ENCODE data around the gene GTF2A1.

The GTF2A1 gene

DNA sequence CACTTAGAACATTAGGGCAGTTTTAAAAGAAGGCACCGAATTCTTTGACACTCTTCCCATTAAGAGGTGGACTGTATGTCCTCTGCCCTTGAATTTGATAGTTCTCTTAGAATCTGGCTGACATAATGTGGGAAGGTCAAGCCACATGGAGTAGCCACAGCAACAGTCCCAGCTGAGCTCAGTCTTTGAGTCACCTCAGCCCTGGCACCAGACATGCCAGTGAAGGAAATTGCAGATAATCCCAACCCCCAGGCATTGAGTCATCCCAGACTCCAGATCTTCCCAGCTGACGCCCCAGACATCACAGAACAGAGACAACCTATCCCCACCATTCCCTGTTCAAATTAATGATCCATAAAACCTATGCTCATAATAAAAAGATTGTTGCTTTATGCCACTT, 83.4 kb downstream of the GTF2A1 start:
- peak; percentile 75 for DNase-seq (ENCODE audit: low read depth, low spot score)

DNA sequence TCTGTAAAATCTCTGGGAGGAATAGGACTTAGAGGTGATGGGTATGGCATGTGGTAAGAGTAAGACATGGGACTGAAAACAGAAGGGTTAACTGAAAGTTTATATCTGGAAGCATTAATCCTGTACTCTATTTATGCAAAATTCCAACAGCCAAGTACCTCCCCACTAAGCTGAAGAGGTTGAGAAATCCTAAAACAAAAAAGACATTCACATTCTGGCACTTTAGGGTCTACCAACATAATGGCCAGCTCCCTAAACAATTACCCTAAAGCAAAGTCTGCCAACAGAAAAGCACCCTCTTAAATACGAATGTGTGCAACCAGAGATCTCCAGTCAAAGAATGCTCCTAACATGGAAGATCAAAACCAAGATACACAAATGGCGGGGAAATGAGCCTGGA, 87.4 kb downstream of the GTF2A1 start:
- no peak for DNase-seq (ENCODE audit: low read depth, low spot score)

DNA sequence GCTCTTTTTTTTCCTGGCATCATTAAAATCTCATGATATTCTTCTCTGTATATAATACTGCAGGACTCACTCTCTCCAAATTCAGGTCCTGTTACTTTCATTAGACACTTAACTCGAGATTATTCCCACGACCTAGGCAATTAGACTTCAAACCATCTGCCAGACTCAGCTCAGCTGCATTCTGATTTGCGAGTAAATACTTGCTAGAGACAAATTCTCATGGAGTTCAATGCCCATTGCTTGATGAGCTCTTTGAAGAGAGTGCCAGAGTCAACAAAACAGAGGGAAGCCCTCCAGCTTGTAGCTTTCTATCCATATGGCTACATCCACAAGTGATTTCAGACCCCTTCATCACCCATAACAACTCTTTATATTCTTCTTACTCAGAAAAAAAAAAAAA, 88.3 kb downstream of the GTF2A1 start:
- DNase-seq (ENCODE audit: low read depth, low spot score): peak; percentile 34

DNA sequence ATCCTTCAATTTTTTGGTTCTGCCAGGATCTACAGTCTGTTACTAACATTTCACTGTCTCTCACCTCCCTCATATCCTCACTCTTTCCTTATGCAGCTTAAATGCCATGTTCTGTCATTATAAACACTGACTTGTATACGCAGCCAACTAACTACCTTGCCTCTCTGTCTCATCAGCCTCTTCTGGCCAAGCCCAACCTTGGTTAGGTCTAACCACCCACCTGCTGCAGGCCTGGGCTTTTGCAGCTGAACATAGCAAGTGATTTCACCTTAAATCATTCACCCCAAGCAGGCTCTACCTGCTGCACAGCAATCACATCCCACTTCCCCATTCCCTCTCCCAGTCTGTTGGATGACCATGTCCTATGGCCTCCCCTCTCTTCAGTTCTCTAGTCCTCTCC, 91.5 kb downstream of the GTF2A1 start:
- DNase-seq (ENCODE audit: low read depth, low spot score): no peak

DNA sequence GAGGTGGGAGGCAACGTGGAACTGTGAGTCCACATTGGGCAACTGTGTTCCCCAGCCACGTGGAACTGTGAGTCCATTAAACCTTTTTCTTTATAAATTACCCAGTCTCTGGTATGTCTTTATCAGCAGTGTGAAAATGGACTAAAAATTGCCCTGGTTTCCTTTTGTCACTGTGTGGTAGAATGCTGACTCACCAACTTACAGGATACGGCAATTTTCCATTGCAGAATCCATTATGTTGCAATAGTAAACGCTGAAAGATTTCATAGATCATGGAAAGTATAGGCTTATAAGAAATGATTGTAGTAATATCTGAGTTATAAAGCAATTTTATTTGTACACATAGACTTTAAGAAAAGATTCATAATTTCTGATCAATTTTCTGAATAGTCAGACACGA, 93.0 kb downstream of the GTF2A1 start:
- no peak for DNase-seq (ENCODE audit: low read depth, low spot score)

DNA sequence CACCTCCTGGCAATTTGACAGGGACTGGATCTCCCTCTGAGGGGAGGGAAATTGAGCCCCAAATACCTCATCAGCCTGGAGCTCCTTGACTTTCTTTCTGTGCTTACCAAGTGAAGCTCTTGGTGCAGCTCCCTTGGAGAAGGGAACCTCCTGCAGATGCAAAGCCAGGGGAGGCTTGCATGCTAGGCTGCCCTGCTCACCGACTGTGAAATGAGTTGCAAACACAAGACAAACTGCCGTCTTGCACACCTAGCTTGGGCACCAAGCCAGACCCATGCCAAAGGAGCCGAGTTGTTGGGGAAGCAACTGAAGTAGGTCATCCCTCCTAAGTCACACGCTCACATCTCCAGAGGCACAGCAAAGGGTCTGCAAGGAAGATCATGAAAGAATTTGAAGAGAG, 95.2 kb downstream of the GTF2A1 start:
- no peak for DNase-seq (ENCODE audit: low read depth, low spot score)

Data from astrocyte of the hippocampus (primary cell).